Tibial nerve (tissue), 4 donors: ENCODE data around the gene PDE3B. TPM values are rescaled to one million over a fixed set of nuclear protein-coding genes. Genes with fewer than 3 reads are reported as not detected.
A peak's percentile ranks its signal among the peaks of the same experiment; 100 is the strongest.

ENCODE experiments used
- DNase-seq, 2 donors: peaks; one replicate each; pipeline ENCODE4 v3.0.0-alpha.2; 2019; ENCODE audit warnings: low spot score in 2 of 2
- H3K27ac ChIP-seq, 4 donors: fragments of 200-600 bp; sonication (generic) in 3 of 4; one replicate each; pipeline ENCODE4 v1.5.1; 2017 to 2019; ENCODE audit warnings: mild to moderate bottlenecking in 1 of 4
- H3K27me3 ChIP-seq, 2 donors: fragments of 200-600 bp; sonication (generic) in 1 of 2; one replicate each; pipeline versions ENCODE4 v1.5.1 to v1.6.0; 2017 to 2019
- H3K36me3 ChIP-seq, 3 donors: fragments of 200-600 bp; sonication (generic); one replicate each; pipeline ENCODE4 v1.5.1; 2018 to 2019
- H3K4me1 ChIP-seq, 4 donors: fragments of 200-600 bp; sonication (generic) in 3 of 4; one replicate each; pipeline ENCODE4 v1.5.1; 2017 to 2019
- H3K4me3 ChIP-seq, 4 donors: fragments of 200-600 bp; sonication (generic) in 3 of 4; one replicate each; pipeline ENCODE4 v1.5.1; 2017 to 2019; ENCODE audit warnings: mild to moderate bottlenecking in 1 of 4, moderate library complexity in 1 of 4
- H3K9me3 ChIP-seq, 4 donors: fragments of 200-600 bp; sonication (generic) in 3 of 4; one replicate each; pipeline ENCODE4 v1.5.1; 2017 to 2019
- CTCF ChIP-seq, 5 experiments: fragments of 200-600 bp in 3 of 5; fragments of 450-650 bp in 2 of 5; sonication (generic) in 3 of 5; IDR thresholded peaks; one replicate each; pipeline ENCODE4 v1.5.1; 2016 to 2019; ENCODE audit warnings: antibody characterized with exemption in 5 of 5, mild to moderate bottlenecking in 3 of 5, moderate library complexity in 2 of 5
- EP300 ChIP-seq, 2 donors: sonication (generic); formaldehyde crosslinking; IDR thresholded peaks; one replicate each; pipeline ENCODE4 v1.6.1; 2017; ENCODE audit warnings: antibody characterized with exemption in 2 of 2, mild to moderate bottlenecking in 1 of 2
- POLR2A ChIP-seq, 2 donors: fragments of 450-650 bp; IDR thresholded peaks; one replicate each; pipeline ENCODE4 v1.6.1; 2017; ENCODE audit warnings: antibody characterized with exemption in 2 of 2, mild to moderate bottlenecking in 2 of 2, moderate library complexity in 2 of 2
- WGBS, 2 donors: methylation state at CpG; one replicate each; pipeline ENCODE4 v1.1.5; 2018; 5-methylcytosine and 5-hydroxymethylcytosine counted together
- total RNA-seq, 4 donors: library from RNA; depleted of rRNA; stranded (reverse); fragments of >200 nt; gene quantifications; one replicate each; pipeline ENCODE4 v1.1.0, GENCODE V29; 2016

Gene PDE3B
- total RNA-seq, 4 donors from 2014 or later: 15.3 to 39.9 (median 26.4) TPM

GRCh38 chr11:14642873-14643696, 519 bp upstream of the PDE3B start:
- H3K4me1 ChIP-seq: peaks cover 0 to 24% (median 2%) of the 10 kb centered on the region in 4 donors
- H3K4me3 ChIP-seq: peak overlapping the region; percentile 13 to 76 (median 52)
- peak in 1 of 2 donors; percentile 31 for DNase-seq
- H3K9me3 ChIP-seq: no peaks in the 10 kb centered on the region
- TF ChIP-seq CTCF (IDR thresholded peaks at IDR 0.05): no peak
- no peak for TF ChIP-seq POLR2A (IDR thresholded peaks at IDR 0.05)
- no peak for TF ChIP-seq EP300 (IDR thresholded peaks at IDR 0.05)
- H3K27me3 ChIP-seq: peaks cover 0 to 34% of the 10 kb centered on the region in 2 donors
- H3K27ac ChIP-seq: peak overlapping the region in 1 of 4 donors; percentile 80
- H3K36me3 ChIP-seq: no peaks in the 10 kb centered on the region
- WGBS, 2 donors: 41 to 77% methylated on average over 21 to 31 of the region's 52 CpGs

- Histone ChIP-seq H3K4me3 (peak overlapping the region; percentile 36 to 83 (median 72)), H3K27ac (peak overlapping the region in 3 of 4 donors; percentile 40 to 80 (median 67)), H3K36me3 (no peaks in the 10 kb centered on the region), H3K27me3 (peaks cover 0 to 34% of the 10 kb centered on the region in 2 donors), H3K4me1 (peaks cover 0 to 24% (median 2%) of the 10 kb centered on the region in 4 donors), H3K9me3 (no peaks in the 10 kb centered on the region)
- 0 to 2% methylated on average over 16 to 42 of the region's 65 CpGs for WGBS, 2 donors
- DNase-seq: no peak
- TF ChIP-seq EP300 (IDR thresholded peaks at IDR 0.05) (no peak), POLR2A (IDR thresholded peaks at IDR 0.05) (no peak), CTCF (IDR thresholded peaks at IDR 0.05) (peak in 2 of 5 experiments; percentile 4 to 11)
Observed at GRCh38 chr11:14644226-14645014, 816 bp downstream of the PDE3B start.

- Histone ChIP-seq H3K9me3 (no peaks in the 10 kb centered on the region), H3K4me3 (peak overlapping the region; percentile 36 to 83 (median 72)), H3K27me3 (peaks cover 0 to 30% of the 10 kb centered on the region in 2 donors), H3K27ac (peak overlapping the region in 2 of 4 donors; percentile 67 to 80), H3K4me1 (peaks cover 0 to 24% (median 2%) of the 10 kb centered on the region in 4 donors), H3K36me3 (no peaks in the 10 kb centered on the region)
- no peak for DNase-seq
- TF ChIP-seq EP300 (IDR thresholded peaks at IDR 0.05): no peak
- no peak for TF ChIP-seq POLR2A (IDR thresholded peaks at IDR 0.05)
- no peak for TF ChIP-seq CTCF (IDR thresholded peaks at IDR 0.05)
- WGBS, 2 donors: 8 to 9% methylated on average over 17 of the region's 17 CpGs
Observed at GRCh38 chr11:14645015-14645912, 1.7 kb downstream of the PDE3B start.

- TF ChIP-seq POLR2A (IDR thresholded peaks at IDR 0.05) (no peak), CTCF (IDR thresholded peaks at IDR 0.05) (no peak), EP300 (IDR thresholded peaks at IDR 0.05) (no peak)
- no peak overlapping the region for H3K27ac ChIP-seq
- WGBS, 2 donors: 82 to 83% methylated on average over 6 of the region's 6 CpGs
- H3K36me3 ChIP-seq: no peaks in the 10 kb centered on the region
- peak overlapping the region in 1 of 4 donors; percentile 69 for H3K4me3 ChIP-seq
- peaks cover 0 to 24% (median 2%) of the 10 kb centered on the region in 4 donors for H3K4me1 ChIP-seq
- no peaks in the 10 kb centered on the region for H3K9me3 ChIP-seq
- DNase-seq: no peak
- peaks cover 0 to 30% of the 10 kb centered on the region in 2 donors for H3K27me3 ChIP-seq
Observed at GRCh38 chr11:14645985-14646900, 2.6 kb downstream of the PDE3B start.
